Erythroblast (primary cell): ENCODE data around the gene SIK3.

Source experiments
- GATA1 ChIP-seq: IDR thresholded peaks from 2 replicates; pipeline ENCODE4 v1.6.1; 2011; ENCODE audit warnings: low read depth, mild to moderate bottlenecking, control low read depth, low read length, moderate library complexity
- POLR2A ChIP-seq: IDR thresholded peaks from 2 replicates; pipeline ENCODE4 v1.6.1; 2011; ENCODE audit warnings: mild to moderate bottlenecking, low read length

- TF ChIP-seq POLR2A (no peak), GATA1 (no peak)
Observed at GRCh38 chr11:117099696-117100095, 1.5 kb upstream of the SIK3 start.
